Mammary epithelial cell (primary cell): Measurements from ENCODE around the gene EEPD1.

Source experiments
- CTCF ChIP-seq, 2 donors: IDR thresholded peaks in 1 of 2; conservative IDR thresholded peaks in 1 of 2; 2 replicates each; pipeline ENCODE4 v1.5.1; 2011 to 2012; ENCODE audit warnings: inconsistent platforms in 2 of 2, low read length in 2 of 2, mild to moderate bottlenecking in 2 of 2, control low read depth in 1 of 2, low read depth in 1 of 2; ENCODE audit not compliant: insufficient read depth in 1 of 2; ENCODE audit errors: extremely low read depth in 1 of 2
- EZH2 ChIP-seq: IDR thresholded peaks from 2 replicates; pipeline ENCODE4 v1.6.1; 2012; ENCODE audit warnings: low read length, inconsistent platforms, borderline replicate concordance

DNA sequence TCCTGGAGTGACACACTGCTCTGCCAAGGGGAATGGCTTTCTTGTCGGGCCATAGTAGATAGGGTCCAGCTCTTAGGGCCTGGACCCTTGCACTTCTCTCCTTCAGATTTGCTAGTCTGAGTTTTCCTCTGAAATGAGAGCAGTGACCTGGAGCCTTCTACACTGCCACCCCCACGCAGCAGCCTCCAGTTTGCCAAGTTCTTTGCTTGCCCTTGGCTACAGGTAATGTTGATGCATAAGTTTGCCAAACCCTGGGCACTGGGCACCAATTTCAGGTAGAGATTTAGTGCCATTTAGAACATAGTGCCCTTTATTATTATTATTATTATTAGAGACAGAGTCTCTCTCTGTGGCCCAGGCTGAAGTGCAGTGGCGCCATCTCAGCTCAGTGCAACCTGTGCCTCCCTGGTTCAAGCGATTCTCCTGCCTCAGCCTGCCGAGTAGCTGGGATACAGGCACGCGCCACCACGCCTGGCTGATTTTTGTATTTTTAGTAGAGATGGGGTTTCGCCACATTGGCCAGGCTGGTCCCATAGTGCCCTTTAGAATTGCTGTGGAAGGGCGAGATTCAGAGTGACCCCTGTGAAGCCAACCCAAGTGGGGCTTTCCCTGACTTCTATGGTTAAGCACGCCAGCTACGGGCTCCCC is 14.5 kb downstream of the EEPD1 start:
- TF ChIP-seq CTCF (conservative IDR thresholded peaks at IDR 0.05 in 1 of 2, IDR thresholded peaks at IDR 0.05 in 1 of 2; ENCODE audit: extremely low read depth in 1 of 2, insufficient read depth in 1 of 2, low read depth in 1 of 2, low read length in 2 of 2), result no peak
- TF ChIP-seq EZH2, result no peak
